ENCODE data around the gene CD226. TPM values are rescaled to one million over a fixed set of nuclear protein-coding genes. Genes with fewer than 3 reads are reported as not detected.
A peak's percentile ranks its signal among the peaks of the same experiment; 100 is the strongest.

Gene CD226
- total RNA-seq, 4 donors from 2014 or later: 0.03 to 1.6 (median 0.22) TPM

GRCh38 chr18:69953191-69953590 is 5.5 kb upstream of the CD226 start:
- H3K27me3 ChIP-seq: no peaks in the 10 kb centered on the region
- H3K4me3 ChIP-seq: no peak overlapping the region
- DNase-seq: no peak
- H3K9me3 ChIP-seq: no peaks in the 10 kb centered on the region
- no peak for ATAC-seq
- in situ Hi-C loops (cut with MboI; ENCODE audit: low sequenced_read_pairs in 4 of 4): no loop called here
- no peaks in the 10 kb centered on the region for H3K36me3 ChIP-seq
- no peak overlapping the region for H3K27ac ChIP-seq
- no peaks in the 10 kb centered on the region for H3K4me1 ChIP-seq
- TF ChIP-seq CTCF (IDR thresholded peaks at IDR 0.05 in 4 of 5, conservative IDR thresholded peaks at IDR 0.05 in 1 of 5): no peak
- intact Hi-C loops (cut with DNase I; ENCODE audit: low total_unique reads): no loop called here

- no peaks in the 10 kb centered on the region for H3K27me3 ChIP-seq
- no peak for ATAC-seq
- no peak for TF ChIP-seq POLR2A (IDR thresholded peaks at IDR 0.05)
- no peak for TF ChIP-seq CTCF (IDR thresholded peaks at IDR 0.05 in 4 of 5, conservative IDR thresholded peaks at IDR 0.05 in 1 of 5)
- in situ Hi-C loops (cut with MboI; ENCODE audit: low sequenced_read_pairs in 4 of 4): no loop called here
- H3K9me3 ChIP-seq: no peaks in the 10 kb centered on the region
- no peak overlapping the region for H3K4me3 ChIP-seq
- H3K27ac ChIP-seq: no peak overlapping the region
- intact Hi-C loops (cut with DNase I; ENCODE audit: low total_unique reads): no loop called here
- DNase-seq: no peak
- no peaks in the 10 kb centered on the region for H3K4me1 ChIP-seq
- H3K36me3 ChIP-seq: no peaks in the 10 kb centered on the region
Measured at GRCh38 chr18:69951182-69951581, 3.5 kb upstream of the CD226 start.

- ATAC-seq (no peak), DNase-seq (no peak)
- Histone ChIP-seq H3K9me3 (no peaks in the 10 kb centered on the region), H3K4me3 (no peak overlapping the region), H3K36me3 (no peaks in the 10 kb centered on the region), H3K4me1 (no peaks in the 10 kb centered on the region), H3K27me3 (no peaks in the 10 kb centered on the region), H3K27ac (no peak overlapping the region)
- no peak for TF ChIP-seq POLR2A (IDR thresholded peaks at IDR 0.05)
- TF ChIP-seq CTCF (IDR thresholded peaks at IDR 0.05 in 4 of 5, conservative IDR thresholded peaks at IDR 0.05 in 1 of 5): no peak
- intact Hi-C loops (cut with DNase I; ENCODE audit: low total_unique reads): no loop called here
- in situ Hi-C loops (cut with MboI; ENCODE audit: low sequenced_read_pairs in 4 of 4): no loop called here
Measured at GRCh38 chr18:69949538-69949936, 1.9 kb upstream of the CD226 start.

- H3K36me3 ChIP-seq: no peaks in the 10 kb centered on the region
- H3K27me3 ChIP-seq: no peaks in the 10 kb centered on the region
- H3K27ac ChIP-seq: no peak overlapping the region
- in situ Hi-C loops (cut with MboI; ENCODE audit: low sequenced_read_pairs in 4 of 4) (no loop called here), intact Hi-C loops (cut with DNase I; ENCODE audit: low total_unique reads) (no loop called here)
- peak in 1 of 2 donors; percentile 46 for ATAC-seq
- no peaks in the 10 kb centered on the region for H3K4me1 ChIP-seq
- TF ChIP-seq POLR2A (IDR thresholded peaks at IDR 0.05) (no peak), CTCF (IDR thresholded peaks at IDR 0.05 in 4 of 5, conservative IDR thresholded peaks at IDR 0.05 in 1 of 5) (no peak)
- H3K4me3 ChIP-seq: no peak overlapping the region
- DNase-seq: peak in 1 of 2 donors; percentile 21
- no peaks in the 10 kb centered on the region for H3K9me3 ChIP-seq
Measured at GRCh38 chr18:69948919-69949537, 1.4 kb upstream of the CD226 start.

GRCh38 chr18:69948256-69948655 is 583 bp upstream of the CD226 start:
- no peak for DNase-seq
- Histone ChIP-seq H3K4me3 (no peak overlapping the region), H3K36me3 (no peaks in the 10 kb centered on the region), H3K27ac (no peak overlapping the region), H3K27me3 (no peaks in the 10 kb centered on the region), H3K4me1 (no peaks in the 10 kb centered on the region), H3K9me3 (no peaks in the 10 kb centered on the region)
- intact Hi-C loops (cut with DNase I; ENCODE audit: low total_unique reads) (no loop called here), in situ Hi-C loops (cut with MboI; ENCODE audit: low sequenced_read_pairs in 4 of 4) (no loop called here)
- TF ChIP-seq POLR2A (IDR thresholded peaks at IDR 0.05) (no peak), CTCF (IDR thresholded peaks at IDR 0.05 in 4 of 5, conservative IDR thresholded peaks at IDR 0.05 in 1 of 5) (no peak)
- no peak for ATAC-seq

Data from gastrocnemius medialis (tissue), 4 donors.